ENCODE measurements around the gene FRMD5. TPM values are rescaled to one million over a fixed set of nuclear protein-coding genes. Genes with fewer than 3 reads are reported as not detected.

The FRMD5 gene
- total RNA-seq, 1 donor from 2014 or later, result 3.0 TPM

GRCh38 chr15:44069489-44069888 lies 125.6 kb downstream of the FRMD5 start:
- DNase-seq (ENCODE audit: low read depth), result no peak
- TF ChIP-seq CTCF (conservative IDR thresholded peaks at IDR 0.05; ENCODE audit: low read depth, low read length), result no peak

GRCh38 chr15:44068347-44068746 lies 126.7 kb downstream of the FRMD5 start:
- TF ChIP-seq CTCF (conservative IDR thresholded peaks at IDR 0.05; ENCODE audit: low read depth, low read length), result no peak
- no peak for DNase-seq (ENCODE audit: low read depth)

More at GRCh38 chr15:44069489-44069888, 125.6 kb downstream of the FRMD5 start:
- H3K4me3 ChIP-seq (ENCODE audit: low read depth, low read length), result no peak overlapping the region

GRCh38 chr15:44066211-44066827 lies 128.8 kb downstream of the FRMD5 start:
- DNase-seq (ENCODE audit: low read depth), result peak; percentile 29
- TF ChIP-seq CTCF (conservative IDR thresholded peaks at IDR 0.05; ENCODE audit: low read depth, low read length), result peak; percentile 80
- peak overlapping the region; percentile 21 for H3K4me3 ChIP-seq (ENCODE audit: low read depth, low read length)

More at GRCh38 chr15:44068347-44068746, 126.7 kb downstream of the FRMD5 start:
- no peak overlapping the region for H3K4me3 ChIP-seq (ENCODE audit: low read depth, low read length)

GRCh38 chr15:44064706-44065105 lies 130.4 kb downstream of the FRMD5 start:
- TF ChIP-seq CTCF (conservative IDR thresholded peaks at IDR 0.05; ENCODE audit: low read depth, low read length), result no peak
- no peak overlapping the region for H3K4me3 ChIP-seq (ENCODE audit: low read depth, low read length)
- DNase-seq (ENCODE audit: low read depth), result no peak

- H3K4me3 ChIP-seq (ENCODE audit: low read depth, low read length), result no peak overlapping the region
- no peak for TF ChIP-seq CTCF (conservative IDR thresholded peaks at IDR 0.05; ENCODE audit: low read depth, low read length)
- no peak for DNase-seq (ENCODE audit: low read depth)
These were observed 136.9 kb downstream of the FRMD5 start for GRCh38 chr15:44058126-44058525.

- H3K4me3 ChIP-seq (ENCODE audit: low read depth, low read length), result no peak overlapping the region
- DNase-seq (ENCODE audit: low read depth), result no peak
- TF ChIP-seq CTCF (conservative IDR thresholded peaks at IDR 0.05; ENCODE audit: low read depth, low read length), result no peak
These were observed 149.4 kb downstream of the FRMD5 start for GRCh38 chr15:44045661-44046060.

GRCh38 chr15:44045217-44045616 lies 149.9 kb downstream of the FRMD5 start:
- no peak for TF ChIP-seq CTCF (conservative IDR thresholded peaks at IDR 0.05; ENCODE audit: low read depth, low read length)
- no peak overlapping the region for H3K4me3 ChIP-seq (ENCODE audit: low read depth, low read length)
- DNase-seq (ENCODE audit: low read depth), result no peak
